NCI-H2107 treated with DMSO at 0.1 percent for 48 hours (cell line): ENCODE results near the gene FTCD.

Source experiments
- DNase-seq: peaks from one replicate; lab custom pipeline; 2025; ENCODE audit not compliant: unreplicated experiment; lab: John Stamatoyannopoulos, UW

The FTCD gene

DNA sequence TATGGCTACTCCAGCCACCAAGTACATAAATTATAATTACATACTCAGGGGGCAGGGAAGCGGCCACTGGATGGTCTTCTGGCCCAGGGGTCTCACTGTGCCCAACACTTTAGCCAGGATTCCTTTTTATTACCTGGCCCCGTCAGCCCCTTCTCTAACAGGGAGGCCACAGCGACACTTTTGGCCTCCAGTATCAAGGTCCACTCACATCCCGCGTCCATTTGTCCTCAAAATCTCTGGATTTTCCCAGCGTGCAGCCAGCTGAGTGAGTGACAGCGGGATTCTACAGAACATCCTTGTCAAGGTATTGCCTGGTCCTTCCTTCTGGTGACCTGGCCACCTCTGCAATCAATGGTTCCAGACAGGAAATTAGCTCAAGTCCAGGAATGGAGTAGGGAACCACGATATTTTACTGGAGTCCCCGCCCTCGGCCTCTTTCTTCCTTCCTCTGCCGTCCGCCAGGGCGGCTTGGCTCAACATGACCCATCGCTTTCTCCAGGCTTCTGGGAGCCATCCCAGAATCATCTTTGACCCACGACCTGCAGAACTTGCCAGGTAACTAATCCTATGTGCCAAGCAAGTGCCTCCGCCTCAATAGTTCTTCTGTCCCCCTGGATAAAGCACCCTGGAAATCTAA is 60.2 kb downstream of the FTCD start:
- DNase-seq = no peak

DNA sequence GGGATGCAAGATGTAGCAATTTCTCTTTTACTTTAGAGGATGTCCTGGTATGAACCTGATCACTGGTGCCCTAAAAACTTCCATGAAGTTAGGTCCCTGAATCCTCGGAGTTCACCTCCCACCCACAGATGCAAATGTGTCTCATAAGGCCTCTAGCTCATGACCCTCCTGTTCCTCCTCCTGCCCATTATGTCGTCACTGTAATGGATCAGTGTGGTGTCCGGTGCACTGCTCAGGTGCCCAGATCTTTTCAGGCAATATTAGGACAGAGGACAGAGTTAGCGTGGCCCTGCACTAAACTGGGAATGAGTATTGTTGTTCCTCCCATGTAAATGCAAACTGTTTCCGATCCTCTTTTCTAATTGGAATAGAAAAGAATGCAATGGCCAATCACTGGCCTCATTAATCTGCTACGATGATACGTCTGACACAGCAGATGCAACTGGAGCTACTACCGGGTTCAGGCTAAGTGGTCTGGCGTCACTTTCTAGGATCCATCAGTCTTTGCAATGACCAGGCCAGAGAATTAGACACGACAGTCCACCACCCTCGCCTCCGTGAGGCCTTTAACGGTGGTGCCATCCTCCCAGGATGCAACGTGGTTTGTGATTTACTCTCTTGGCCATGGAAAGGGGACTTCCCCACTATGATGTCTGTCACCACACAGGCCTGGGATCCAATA is 60.8 kb downstream of the FTCD start:
- DNase-seq = no peak

DNA sequence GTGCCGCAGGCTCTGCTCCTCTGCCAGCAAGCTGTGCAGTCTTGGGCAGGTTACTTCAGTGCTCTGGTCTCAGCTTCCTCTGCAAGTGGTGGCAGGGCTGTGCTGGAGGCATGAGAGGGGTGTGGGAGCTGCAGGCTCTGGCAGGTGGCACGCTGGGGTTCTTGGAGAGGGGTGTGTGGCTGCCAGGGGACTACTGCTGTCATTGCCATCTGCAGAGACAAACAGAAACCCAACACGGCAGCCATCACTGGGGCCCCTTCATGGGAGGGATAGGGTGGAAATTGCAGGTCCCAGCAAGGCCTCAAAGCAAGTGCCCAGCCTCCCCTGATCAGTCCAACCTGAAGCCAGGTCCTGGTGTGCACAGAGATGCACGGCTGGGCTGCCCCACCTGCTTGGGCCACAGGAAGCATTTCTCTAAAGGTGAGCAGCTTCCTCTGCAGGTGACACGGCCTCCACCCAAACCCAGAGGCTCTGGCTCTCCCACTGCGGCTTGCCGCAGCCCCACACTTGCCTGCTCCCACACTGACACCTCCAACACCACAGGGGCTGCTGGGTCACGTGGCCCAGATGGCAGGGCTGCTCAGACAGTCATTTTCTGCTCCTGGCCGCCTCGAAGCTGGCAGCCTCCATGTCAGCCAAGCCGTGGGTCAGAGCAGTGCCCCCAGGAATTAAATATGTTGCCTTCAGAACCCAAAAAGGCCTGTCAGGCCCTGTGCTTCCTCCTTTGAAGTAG is 61.5 kb downstream of the FTCD start:
- no peak for DNase-seq

- DNase-seq = no peak
Observed at GRCh38 chr21:46092811-46093667, 62.3 kb downstream of the FTCD start.

- DNase-seq = no peak
Observed at GRCh38 chr21:46092026-46092764, 63.2 kb downstream of the FTCD start.

DNA sequence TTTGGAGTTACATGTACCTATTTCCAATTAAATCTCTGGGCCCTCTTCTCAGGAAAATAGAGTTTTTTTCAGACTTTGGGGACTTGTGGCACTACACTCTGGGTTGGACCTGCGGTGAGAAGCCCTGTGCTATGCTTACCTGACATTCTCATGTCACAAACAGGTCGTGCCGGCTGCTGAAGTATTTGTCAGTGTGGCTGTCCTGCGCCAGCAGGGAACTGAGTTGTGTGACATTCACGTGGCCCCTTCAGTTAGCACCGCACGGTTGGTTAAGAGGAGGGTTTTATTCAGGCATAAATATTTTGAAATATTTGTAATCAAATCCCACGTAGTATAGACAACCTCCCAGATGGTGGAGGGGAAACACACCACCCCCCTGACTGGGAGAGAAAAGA is 63.8 kb downstream of the FTCD start:
- no peak for DNase-seq

DNA sequence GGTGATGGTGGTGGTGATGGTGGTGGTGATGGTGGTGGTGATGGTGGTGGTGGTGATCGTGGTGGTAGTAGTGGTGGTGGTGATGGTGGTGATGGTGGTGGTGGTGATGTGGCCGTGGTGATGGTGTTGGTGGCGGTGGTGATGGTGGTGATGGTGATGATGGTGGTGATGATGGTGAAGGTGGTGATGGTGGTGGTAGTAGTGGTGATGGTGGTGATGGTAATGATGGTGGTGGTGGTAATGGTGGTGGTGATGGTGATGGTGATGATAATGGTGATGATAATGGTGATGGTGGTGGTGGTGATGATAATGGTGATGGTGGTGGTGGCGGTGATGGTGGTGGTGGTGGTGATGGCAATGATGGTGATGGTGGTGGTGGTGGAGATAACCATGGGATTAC is 64.3 kb downstream of the FTCD start:
- no peak for DNase-seq

GRCh38 chr21:46089285-46089684 is 66.1 kb downstream of the FTCD start:
- DNase-seq = no peak

- no peak for DNase-seq
Observed at GRCh38 chr21:46088189-46088588, 67.2 kb downstream of the FTCD start.

DNA sequence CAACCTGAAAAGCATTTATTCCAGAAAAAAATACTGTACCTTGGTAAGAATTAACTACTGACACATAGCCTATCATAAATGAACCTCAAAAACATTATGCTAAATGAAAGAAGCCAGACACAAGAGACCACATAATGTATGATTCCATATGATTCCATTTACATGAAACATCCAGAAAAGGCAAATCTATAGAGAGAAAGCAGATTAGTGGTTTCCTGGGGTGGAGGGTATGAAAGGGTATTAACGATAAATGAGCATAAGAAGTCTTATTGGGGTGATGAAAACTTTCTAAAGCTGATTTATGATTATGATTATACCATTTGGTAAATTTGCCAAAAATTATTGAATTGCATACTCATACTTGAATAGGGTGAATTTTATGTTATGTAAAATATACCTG is 67.7 kb downstream of the FTCD start:
- DNase-seq = no peak
